HG03520 (cell line): ENCODE measurements around the gene FAM120A.

ENCODE experiments used
- ATAC-seq: cut with Tn5 transposase; IDR thresholded peaks from one replicate; pipeline ENCODE4 v1.9.1; 2021; ENCODE audit warnings: mild to moderate bottlenecking, moderate library complexity; ENCODE audit not compliant: unreplicated experiment

FAM120A gene

GRCh38 chr9:93467462-93467861 lies 16.0 kb downstream of the FAM120A start:
- ATAC-seq, result no peak

- no peak for ATAC-seq
Observed at GRCh38 chr9:93468763-93469456, 17.4 kb downstream of the FAM120A start.

GRCh38 chr9:93470391-93470790 lies 18.9 kb downstream of the FAM120A start:
- no peak for ATAC-seq

- no peak for ATAC-seq
Observed at GRCh38 chr9:93471124-93471523, 19.6 kb downstream of the FAM120A start.

- no peak for ATAC-seq
Observed at GRCh38 chr9:93473411-93473810, 21.9 kb downstream of the FAM120A start.

- no peak for ATAC-seq
Observed at GRCh38 chr9:93475108-93475507, 23.6 kb downstream of the FAM120A start.

GRCh38 chr9:93475856-93476255 lies 24.4 kb downstream of the FAM120A start:
- no peak for ATAC-seq

- no peak for ATAC-seq
Observed at GRCh38 chr9:93476924-93477323, 25.4 kb downstream of the FAM120A start.

GRCh38 chr9:93477397-93477796 lies 25.9 kb downstream of the FAM120A start:
- ATAC-seq, result no peak

GRCh38 chr9:93479726-93480125 lies 28.2 kb downstream of the FAM120A start:
- no peak for ATAC-seq

GRCh38 chr9:93480262-93480661 lies 28.8 kb downstream of the FAM120A start:
- no peak for ATAC-seq

GRCh38 chr9:93480728-93481324 lies 29.3 kb downstream of the FAM120A start:
- ATAC-seq, result no peak

- ATAC-seq, result no peak
Observed at GRCh38 chr9:93483497-93483896, 32.0 kb downstream of the FAM120A start.

GRCh38 chr9:93486268-93486667 lies 34.8 kb downstream of the FAM120A start:
- ATAC-seq, result no peak

- no peak for ATAC-seq
Observed at GRCh38 chr9:93488244-93488643, 36.8 kb downstream of the FAM120A start.

- no peak for ATAC-seq
Observed at GRCh38 chr9:93491593-93492232, 40.2 kb downstream of the FAM120A start.

GRCh38 chr9:93492327-93492726 lies 40.8 kb downstream of the FAM120A start:
- ATAC-seq, result no peak

- ATAC-seq, result no peak
Observed at GRCh38 chr9:93493949-93494348, 42.5 kb downstream of the FAM120A start.

GRCh38 chr9:93496285-93496684 lies 44.8 kb downstream of the FAM120A start:
- ATAC-seq, result no peak

GRCh38 chr9:93500571-93501298 lies 49.2 kb downstream of the FAM120A start:
- no peak for ATAC-seq

GRCh38 chr9:93501406-93501805 lies 49.9 kb downstream of the FAM120A start:
- ATAC-seq, result no peak

GRCh38 chr9:93503381-93503780 lies 51.9 kb downstream of the FAM120A start:
- ATAC-seq, result no peak
